Activated CD4-positive, alpha-beta T cell treated with anti-CD3 and anti-CD28 coated beads, Interleukin-2, amount 10 ng/mL, durations not matched to agents 24 days and 14 days (primary cell): ENCODE results near the gene BECN2. TPM values are rescaled to one million over a fixed set of nuclear protein-coding genes. Genes with fewer than 3 reads are reported as not detected.

ENCODE experiments used
- DNase-seq: peaks from one replicate; pipeline ENCODE4 v3.0.0; 2022
- H3K27ac Mint-ChIP-seq: one replicate; pipeline ENCODE4 v1.8.0; 2022; ENCODE audit warnings: mild to moderate bottlenecking, mixed read lengths
- H3K27me3 Mint-ChIP-seq: one replicate; pipeline ENCODE4 v1.8.0; 2022; ENCODE audit warnings: mixed read lengths
- H3K36me3 Mint-ChIP-seq: one replicate; pipeline ENCODE4 v1.8.0; 2022; ENCODE audit warnings: low read depth, mild to moderate bottlenecking, mixed read lengths
- H3K4me1 Mint-ChIP-seq: one replicate; pipeline ENCODE4 v1.8.0; 2021; ENCODE audit warnings: mixed read lengths
- H3K4me3 Mint-ChIP-seq: one replicate; pipeline ENCODE4 v1.8.0; 2022; ENCODE audit warnings: mild to moderate bottlenecking, moderate library complexity, mixed read lengths
- H3K9me3 Mint-ChIP-seq: one replicate; pipeline ENCODE4 v1.8.0; 2021; ENCODE audit warnings: mixed read lengths
- intact Hi-C: fragments of 100-400 bp; cut with micrococcal nuclease; formaldehyde crosslinking; loops from one replicate; pipeline ENCODE4 v1.15.1; 2023
- total RNA-seq: library from RNA; stranded (reverse); gene quantifications from 2 replicates; pipeline ENCODE4 v1.2.3, GENCODE V29; 2022

BECN2 gene
- total RNA-seq: not detected in 2 replicates

GRCh38 chr1:241957692-241958494, at the start of gene BECN2:
BECN2 (plus strand) TSS chr1:241957767; CDS start chr1:241957767, 0 bp downstream.
- Mint-ChIP-seq H3K4me3 (no peak within 1 kb of the TSS), H3K27me3 (no peaks in the 10 kb centered on the region)
- intact Hi-C loops: no loop called here

GRCh38 chr1:241916196-241916595, 41.4 kb upstream of the BECN2 start:
- no peaks in the 10 kb centered on the region for H3K9me3 Mint-ChIP-seq
- no peaks in the 10 kb centered on the region for H3K27me3 Mint-ChIP-seq

More at GRCh38 chr1:241957692-241958494, at the start of gene BECN2:
- no peak for DNase-seq
- no peaks in the 10 kb centered on the region for H3K9me3 Mint-ChIP-seq
- H3K4me1 Mint-ChIP-seq: no peaks in the 10 kb centered on the region
- no peak within 1 kb of the TSS for H3K27ac Mint-ChIP-seq
- H3K36me3 Mint-ChIP-seq: no peaks in the 10 kb centered on the region

GRCh38 chr1:241917487-241917886, 40.1 kb upstream of the BECN2 start:
- Mint-ChIP-seq H3K4me3 (no peak overlapping the region), H3K9me3 (no peaks in the 10 kb centered on the region), H3K36me3 (no peaks in the 10 kb centered on the region), H3K27ac (no peak overlapping the region), H3K27me3 (no peaks in the 10 kb centered on the region), H3K4me1 (no peaks in the 10 kb centered on the region)
- no peak for DNase-seq
- intact Hi-C loops: no loop called here

More at GRCh38 chr1:241916196-241916595, 41.4 kb upstream of the BECN2 start:
- H3K4me3 Mint-ChIP-seq: no peak overlapping the region
- intact Hi-C loops: no loop called here
- DNase-seq: no peak
- H3K36me3 Mint-ChIP-seq: no peaks in the 10 kb centered on the region
- no peaks in the 10 kb centered on the region for H3K4me1 Mint-ChIP-seq
- no peak overlapping the region for H3K27ac Mint-ChIP-seq

- Mint-ChIP-seq H3K27ac (no peak overlapping the region), H3K4me3 (no peak overlapping the region), H3K4me1 (no peaks in the 10 kb centered on the region), H3K27me3 (no peaks in the 10 kb centered on the region), H3K36me3 (no peaks in the 10 kb centered on the region), H3K9me3 (no peaks in the 10 kb centered on the region)
- intact Hi-C loops: no loop called here
- DNase-seq: no peak
Measured at GRCh38 chr1:241918879-241919278, 38.7 kb upstream of the BECN2 start.

- Mint-ChIP-seq H3K27ac (no peak overlapping the region), H3K27me3 (no peaks in the 10 kb centered on the region), H3K9me3 (no peaks in the 10 kb centered on the region), H3K4me3 (no peak overlapping the region), H3K36me3 (no peaks in the 10 kb centered on the region), H3K4me1 (no peaks in the 10 kb centered on the region)
- intact Hi-C loops: no loop called here
- DNase-seq: no peak
Measured at GRCh38 chr1:241924080-241924808, 33.3 kb upstream of the BECN2 start.

- no peaks in the 10 kb centered on the region for H3K9me3 Mint-ChIP-seq
- no peak for DNase-seq
- intact Hi-C loops: no loop called here
- H3K4me1 Mint-ChIP-seq: no peaks in the 10 kb centered on the region
- H3K27me3 Mint-ChIP-seq: no peaks in the 10 kb centered on the region
- no peak overlapping the region for H3K4me3 Mint-ChIP-seq
- H3K36me3 Mint-ChIP-seq: no peaks in the 10 kb centered on the region
- H3K27ac Mint-ChIP-seq: no peak overlapping the region
Measured at GRCh38 chr1:241926141-241926540, 31.4 kb upstream of the BECN2 start.

GRCh38 chr1:241927321-241927720, 30.2 kb upstream of the BECN2 start:
- Mint-ChIP-seq H3K27ac (no peak overlapping the region), H3K4me3 (no peak overlapping the region), H3K9me3 (no peaks in the 10 kb centered on the region), H3K27me3 (no peaks in the 10 kb centered on the region), H3K36me3 (no peaks in the 10 kb centered on the region), H3K4me1 (no peaks in the 10 kb centered on the region)
- intact Hi-C loops: no loop called here
- DNase-seq: no peak

- H3K9me3 Mint-ChIP-seq: no peaks in the 10 kb centered on the region
- H3K27ac Mint-ChIP-seq: no peak overlapping the region
- H3K4me3 Mint-ChIP-seq: no peak overlapping the region
- DNase-seq: no peak
- intact Hi-C loops: no loop called here
- H3K4me1 Mint-ChIP-seq: no peaks in the 10 kb centered on the region
- peaks cover 4% of the 10 kb centered on the region for H3K27me3 Mint-ChIP-seq
- H3K36me3 Mint-ChIP-seq: no peaks in the 10 kb centered on the region
Measured at GRCh38 chr1:241932845-241933244, 24.7 kb upstream of the BECN2 start.

- no peak for DNase-seq
- H3K4me3 Mint-ChIP-seq: no peak overlapping the region
- no peak overlapping the region for H3K27ac Mint-ChIP-seq
- no peaks in the 10 kb centered on the region for H3K36me3 Mint-ChIP-seq
- no peaks in the 10 kb centered on the region for H3K9me3 Mint-ChIP-seq
- H3K4me1 Mint-ChIP-seq: no peaks in the 10 kb centered on the region
- peaks cover 4% of the 10 kb centered on the region for H3K27me3 Mint-ChIP-seq
- intact Hi-C loops: no loop called here
Measured at GRCh38 chr1:241934201-241934848, 23.2 kb upstream of the BECN2 start.

GRCh38 chr1:241934866-241935265, 22.7 kb upstream of the BECN2 start:
- Mint-ChIP-seq H3K4me1 (no peaks in the 10 kb centered on the region), H3K36me3 (no peaks in the 10 kb centered on the region), H3K27ac (no peak overlapping the region), H3K27me3 (peaks cover 4% of the 10 kb centered on the region), H3K9me3 (no peaks in the 10 kb centered on the region), H3K4me3 (no peak overlapping the region)
- intact Hi-C loops: no loop called here
- DNase-seq: no peak

- H3K9me3 Mint-ChIP-seq: no peaks in the 10 kb centered on the region
- no peaks in the 10 kb centered on the region for H3K4me1 Mint-ChIP-seq
- no peak for DNase-seq
- intact Hi-C loops: no loop called here
- no peak overlapping the region for H3K27ac Mint-ChIP-seq
- no peak overlapping the region for H3K4me3 Mint-ChIP-seq
- no peaks in the 10 kb centered on the region for H3K36me3 Mint-ChIP-seq
- peaks cover 1% of the 10 kb centered on the region for H3K27me3 Mint-ChIP-seq
Measured at GRCh38 chr1:241939798-241940197, 17.8 kb upstream of the BECN2 start.

- H3K27me3 Mint-ChIP-seq: no peaks in the 10 kb centered on the region
- no peak overlapping the region for H3K27ac Mint-ChIP-seq
- intact Hi-C loops: no loop called here
- H3K9me3 Mint-ChIP-seq: no peaks in the 10 kb centered on the region
- H3K4me3 Mint-ChIP-seq: no peak overlapping the region
- H3K4me1 Mint-ChIP-seq: no peaks in the 10 kb centered on the region
- no peak for DNase-seq
- H3K36me3 Mint-ChIP-seq: no peaks in the 10 kb centered on the region
Measured at GRCh38 chr1:241942738-241943137, 14.8 kb upstream of the BECN2 start.

- H3K4me3 Mint-ChIP-seq: no peak overlapping the region
Measured at GRCh38 chr1:241944300-241944699, 13.3 kb upstream of the BECN2 start.

GRCh38 chr1:241947354-241947753, 10.2 kb upstream of the BECN2 start:
- Mint-ChIP-seq H3K4me3 (no peak overlapping the region), H3K27me3 (no peaks in the 10 kb centered on the region), H3K9me3 (no peaks in the 10 kb centered on the region), H3K27ac (no peak overlapping the region), H3K36me3 (no peaks in the 10 kb centered on the region), H3K4me1 (no peaks in the 10 kb centered on the region)
- intact Hi-C loops: no loop called here
- DNase-seq: no peak

More at GRCh38 chr1:241944300-241944699, 13.3 kb upstream of the BECN2 start:
- Mint-ChIP-seq H3K4me1 (no peaks in the 10 kb centered on the region), H3K27ac (no peak overlapping the region), H3K27me3 (no peaks in the 10 kb centered on the region), H3K9me3 (no peaks in the 10 kb centered on the region), H3K36me3 (no peaks in the 10 kb centered on the region)
- DNase-seq: no peak
- intact Hi-C loops: no loop called here
